Mesothelial cell of epicardium (in vitro differentiated cells): ENCODE measurements around the gene COL12A1. TPM values are rescaled to one million over a fixed set of nuclear protein-coding genes. Genes with fewer than 3 reads are reported as not detected.

Experiments used
- DNase-seq, 2 experiments: peaks; one replicate each; pipeline ENCODE4 v3.0.0; 2021; ENCODE audit warnings: low spot score in 2 of 2; ENCODE audit not compliant: unreplicated experiment in 2 of 2
- H3K27ac Mint-ChIP-seq: 2 replicates; pipeline ENCODE4 v1.8.0; 2021; ENCODE audit warnings: mixed read lengths
- H3K27me3 Mint-ChIP-seq: 2 replicates; pipeline ENCODE4 v1.8.0; 2021; ENCODE audit warnings: low read depth, mixed read lengths
- H3K36me3 Mint-ChIP-seq: 2 replicates; pipeline ENCODE4 v1.8.0; 2021; ENCODE audit warnings: mixed read lengths
- H3K4me1 Mint-ChIP-seq: 2 replicates; pipeline ENCODE4 v1.8.0; 2021; ENCODE audit warnings: mixed read lengths
- H3K4me3 Mint-ChIP-seq: 2 replicates; pipeline ENCODE4 v1.8.0; 2021; ENCODE audit warnings: mild to moderate bottlenecking, moderate library complexity, mixed read lengths
- H3K9me3 Mint-ChIP-seq: 2 replicates; pipeline ENCODE4 v1.8.0; 2021; ENCODE audit warnings: mixed read lengths
- CTCF ChIP-seq: fragments of 200-600 bp; sonication (generic); IDR thresholded peaks from one replicate; pipeline ENCODE4 v1.5.0; 2021; ENCODE audit warnings: antibody characterized with exemption; ENCODE audit not compliant: unreplicated experiment
- total RNA-seq: library from RNA; stranded (reverse); gene quantifications from 3 replicates; pipeline ENCODE4 v1.2.1, GENCODE V29; 2021

COL12A1 gene
- total RNA-seq, 1 donor from 2014 or later = 10.5 TPM

GRCh38 chr6:75183099-75183541, 22.7 kb downstream of the COL12A1 start:
- H3K9me3 Mint-ChIP-seq = peaks cover 16% of the 10 kb centered on the region
- TF ChIP-seq CTCF = no peak

GRCh38 chr6:75180864-75181263, 25.0 kb downstream of the COL12A1 start:
- no peak overlapping the region for H3K4me3 Mint-ChIP-seq
- H3K9me3 Mint-ChIP-seq = peaks cover 13% of the 10 kb centered on the region
- no peaks in the 10 kb centered on the region for H3K4me1 Mint-ChIP-seq
- H3K36me3 Mint-ChIP-seq = peaks cover 7% of the 10 kb centered on the region
- TF ChIP-seq CTCF = no peak
- H3K27ac Mint-ChIP-seq = no peak overlapping the region
- no peaks in the 10 kb centered on the region for H3K27me3 Mint-ChIP-seq
- DNase-seq = no peak

More at GRCh38 chr6:75183099-75183541, 22.7 kb downstream of the COL12A1 start:
- no peak for DNase-seq
- H3K27ac Mint-ChIP-seq = no peak overlapping the region
- no peak overlapping the region for H3K4me3 Mint-ChIP-seq
- no peaks in the 10 kb centered on the region for H3K27me3 Mint-ChIP-seq
- no peaks in the 10 kb centered on the region for H3K4me1 Mint-ChIP-seq
- H3K36me3 Mint-ChIP-seq = peaks cover 7% of the 10 kb centered on the region

GRCh38 chr6:75178757-75179156, 27.1 kb downstream of the COL12A1 start:
- H3K4me1 Mint-ChIP-seq = no peaks in the 10 kb centered on the region
- H3K27me3 Mint-ChIP-seq = no peaks in the 10 kb centered on the region
- peaks cover 2% of the 10 kb centered on the region for H3K36me3 Mint-ChIP-seq
- no peak for DNase-seq
- peaks cover 4% of the 10 kb centered on the region for H3K9me3 Mint-ChIP-seq
- H3K27ac Mint-ChIP-seq = no peak overlapping the region
- no peak overlapping the region for H3K4me3 Mint-ChIP-seq
- no peak for TF ChIP-seq CTCF

- DNase-seq = no peak
- no peak for TF ChIP-seq CTCF
- H3K36me3 Mint-ChIP-seq = no peaks in the 10 kb centered on the region
- H3K27ac Mint-ChIP-seq = no peak overlapping the region
- peaks cover 4% of the 10 kb centered on the region for H3K9me3 Mint-ChIP-seq
- H3K4me3 Mint-ChIP-seq = no peak overlapping the region
- peaks cover 6% of the 10 kb centered on the region for H3K4me1 Mint-ChIP-seq
- H3K27me3 Mint-ChIP-seq = no peaks in the 10 kb centered on the region
These were observed 29.7 kb downstream of the COL12A1 start for GRCh38 chr6:75176076-75176582.

GRCh38 chr6:75171986-75172385, 33.9 kb downstream of the COL12A1 start:
- Mint-ChIP-seq H3K27me3 (no peaks in the 10 kb centered on the region), H3K4me3 (no peak overlapping the region), H3K9me3 (peaks cover 4% of the 10 kb centered on the region), H3K36me3 (no peaks in the 10 kb centered on the region), H3K4me1 (peaks cover 23% of the 10 kb centered on the region), H3K27ac (no peak overlapping the region)
- TF ChIP-seq CTCF = no peak
- DNase-seq = no peak

GRCh38 chr6:75171567-75171966, 34.3 kb downstream of the COL12A1 start:
- H3K36me3 Mint-ChIP-seq = no peaks in the 10 kb centered on the region
- no peak for DNase-seq
- no peak overlapping the region for H3K4me3 Mint-ChIP-seq
- peak overlapping the region; percentile 57 for H3K27ac Mint-ChIP-seq
- no peaks in the 10 kb centered on the region for H3K27me3 Mint-ChIP-seq
- H3K9me3 Mint-ChIP-seq = peaks cover 4% of the 10 kb centered on the region
- no peak for TF ChIP-seq CTCF
- H3K4me1 Mint-ChIP-seq = peaks cover 23% of the 10 kb centered on the region
